NCI-H1417 treated with DMSO at 0.1 percent for 48 hours (cell line): Measurements from ENCODE around the gene SLC4A4.

Experiments used
- DNase-seq: peaks from one replicate; lab custom pipeline; 2025; lab: John Stamatoyannopoulos, UW

The SLC4A4 gene

GRCh38 chr4:71537551-71538065 is 198.8 kb downstream of the SLC4A4 start:
- no peak for DNase-seq

DNA sequence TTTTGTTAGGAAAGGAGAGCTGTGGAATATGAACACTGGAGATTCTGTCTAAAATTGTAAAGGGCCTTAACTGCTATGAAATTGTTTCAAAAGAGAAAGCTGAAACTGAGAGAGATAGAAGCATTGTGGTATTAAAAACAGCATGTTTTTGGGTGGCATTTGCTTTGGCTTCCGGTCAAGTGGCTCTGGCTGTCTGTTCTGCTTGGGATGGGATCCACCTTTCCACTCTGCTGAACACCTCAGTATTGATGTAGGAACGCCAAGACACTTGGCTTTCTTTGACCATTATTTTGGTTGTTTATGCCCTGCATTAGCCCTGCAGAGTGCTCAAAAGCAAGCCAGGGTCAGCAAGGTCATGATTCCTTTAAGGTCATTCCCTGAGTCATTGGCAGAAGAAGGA is 199.7 kb downstream of the SLC4A4 start:
- no peak for DNase-seq

DNA sequence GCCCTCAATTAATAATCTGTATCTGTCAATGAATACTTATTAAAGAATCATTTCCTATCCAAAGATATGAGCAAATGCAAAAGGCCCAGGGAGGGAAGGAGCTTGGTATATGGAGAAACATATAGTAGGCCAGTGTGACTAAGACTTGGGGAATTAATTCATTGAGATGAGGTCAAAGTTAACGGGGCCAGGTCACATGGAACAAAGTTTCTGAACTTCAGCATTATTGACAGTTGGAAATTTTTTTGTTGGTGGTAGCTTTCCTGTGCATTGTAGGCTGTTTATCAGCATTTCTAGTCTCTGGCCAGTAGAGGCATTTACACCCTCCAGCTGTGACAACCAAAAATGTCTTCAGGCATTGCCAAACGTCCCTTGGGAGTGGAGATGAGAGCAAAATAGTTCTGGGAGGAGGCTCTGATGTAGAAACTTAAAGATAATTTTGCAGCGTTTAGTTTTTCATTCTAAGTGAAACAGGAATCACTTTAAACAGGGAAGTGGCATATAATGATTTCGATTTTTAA is 202.0 kb downstream of the SLC4A4 start:
- no peak for DNase-seq

DNA sequence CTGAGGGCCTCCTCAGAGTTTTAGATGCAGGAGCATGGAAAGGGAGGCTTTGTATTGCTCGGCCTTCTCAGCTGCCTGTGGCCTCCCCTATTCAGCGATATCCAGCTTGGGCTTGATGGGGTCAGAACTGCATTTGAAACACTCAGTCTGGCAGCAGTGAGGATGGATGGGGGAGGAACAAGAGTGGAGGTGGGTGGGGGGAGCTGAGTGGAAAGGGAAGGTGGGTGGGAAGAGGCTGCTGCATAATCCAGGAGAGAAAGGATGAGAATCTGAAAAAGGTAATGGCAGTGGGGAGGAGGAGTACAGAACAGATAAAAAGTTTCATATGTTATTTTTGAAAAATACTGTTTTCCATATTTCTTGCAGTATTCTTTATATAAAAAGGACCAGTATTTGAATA is 202.7 kb downstream of the SLC4A4 start:
- DNase-seq = no peak

GRCh38 chr4:71545168-71545567 is 206.3 kb downstream of the SLC4A4 start:
- DNase-seq = no peak

DNA sequence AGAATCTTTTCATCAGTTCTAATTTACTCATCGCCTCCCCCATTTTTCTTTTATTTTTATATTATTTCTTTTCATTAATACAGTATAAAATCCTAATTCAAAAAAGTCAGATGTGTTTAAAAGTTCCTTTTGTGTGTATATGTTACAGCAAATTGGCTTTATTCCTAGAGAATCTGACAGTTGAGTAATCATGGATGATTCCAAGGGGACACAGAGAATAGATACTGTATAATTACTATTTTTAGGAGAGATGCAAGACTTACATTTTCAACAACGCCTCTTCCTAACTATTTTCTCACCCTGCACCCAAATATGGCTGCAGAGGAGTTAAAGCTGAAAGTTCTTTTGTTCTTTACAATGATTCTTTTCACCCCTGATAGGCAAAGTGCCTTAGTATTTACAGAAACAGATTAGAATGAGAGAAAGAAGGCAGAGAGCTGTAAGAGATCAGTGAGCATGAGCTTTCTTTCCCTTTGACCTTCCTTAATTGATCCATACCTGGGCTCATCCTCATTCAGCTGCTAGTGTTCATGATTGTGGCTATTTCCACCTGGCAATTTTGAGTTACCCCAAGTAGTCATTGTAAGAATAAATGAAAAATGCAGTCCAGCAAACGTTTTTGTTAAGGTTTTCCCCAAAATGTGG is 210.8 kb downstream of the SLC4A4 start:
- no peak for DNase-seq

- DNase-seq = no peak
Measured at GRCh38 chr4:71550220-71551165, 211.7 kb downstream of the SLC4A4 start.

- no peak for DNase-seq
Measured at GRCh38 chr4:71553605-71554004, 214.8 kb downstream of the SLC4A4 start.

- no peak for DNase-seq
Measured at GRCh38 chr4:71554025-71554424, 215.2 kb downstream of the SLC4A4 start.

GRCh38 chr4:71558248-71558647 is 219.4 kb downstream of the SLC4A4 start:
- no peak for DNase-seq

- DNase-seq = no peak
Measured at GRCh38 chr4:71559957-71560571, 221.2 kb downstream of the SLC4A4 start.

DNA sequence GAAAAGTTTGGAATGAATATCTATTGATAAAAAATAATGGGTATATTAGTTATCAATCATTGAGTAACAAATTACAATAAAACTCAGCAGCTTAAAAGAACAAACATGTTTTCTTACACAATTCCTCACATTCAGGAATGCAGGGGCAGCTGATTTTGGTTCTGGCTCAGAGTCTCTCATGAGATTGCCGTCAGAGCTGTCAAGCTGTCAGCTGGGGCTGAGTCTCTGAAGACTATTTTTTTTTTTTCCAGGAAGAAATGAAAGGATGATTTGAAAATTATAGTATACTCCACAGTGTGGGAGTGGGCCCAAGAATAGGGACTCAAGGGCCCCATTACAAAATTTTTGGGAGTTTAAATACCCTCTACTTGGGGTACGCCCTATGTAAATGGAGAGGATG is 226.0 kb downstream of the SLC4A4 start:
- no peak for DNase-seq

DNA sequence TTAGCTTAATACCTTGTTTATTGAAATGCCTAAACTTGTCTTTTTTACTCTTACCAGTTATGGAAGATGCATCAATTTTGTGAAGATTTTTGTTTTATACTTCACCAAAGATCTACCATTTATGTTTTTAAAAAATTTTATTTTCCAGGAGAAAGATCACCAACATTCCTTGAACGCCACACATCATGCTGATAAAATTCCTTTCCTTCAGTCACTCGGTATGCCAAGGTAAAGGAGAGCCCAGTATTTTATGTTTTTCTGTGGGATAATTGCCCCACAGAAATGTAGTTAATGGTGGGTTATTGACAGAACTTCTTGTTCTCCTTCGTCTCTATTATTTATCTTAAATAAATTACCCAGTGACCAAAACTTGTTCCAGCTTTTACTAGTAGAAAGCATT is 228.0 kb downstream of the SLC4A4 start:
- no peak for DNase-seq

DNA sequence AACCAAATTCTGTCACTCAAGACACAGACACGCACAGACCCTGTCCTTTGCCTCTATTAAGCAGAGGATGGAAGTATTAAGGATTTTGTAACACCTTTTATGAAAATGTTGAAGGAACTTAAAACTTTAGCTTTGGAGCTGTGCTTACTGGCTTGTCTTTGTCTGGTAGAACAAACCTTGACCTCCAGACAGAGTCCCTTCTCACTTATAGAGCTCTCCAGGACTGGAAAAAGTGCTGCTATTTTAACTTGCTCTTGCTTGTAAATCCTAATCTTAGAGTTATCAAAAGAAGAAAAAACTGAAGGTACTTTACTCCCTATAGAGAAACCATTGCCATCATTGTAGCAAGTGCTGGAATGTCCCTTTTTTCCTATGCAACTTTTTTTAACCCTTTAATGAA is 229.3 kb downstream of the SLC4A4 start:
- no peak for DNase-seq

- no peak for DNase-seq
Measured at GRCh38 chr4:71570492-71570891, 231.7 kb downstream of the SLC4A4 start.

GRCh38 chr4:71571346-71571745 is 232.5 kb downstream of the SLC4A4 start:
- DNase-seq = no peak

DNA sequence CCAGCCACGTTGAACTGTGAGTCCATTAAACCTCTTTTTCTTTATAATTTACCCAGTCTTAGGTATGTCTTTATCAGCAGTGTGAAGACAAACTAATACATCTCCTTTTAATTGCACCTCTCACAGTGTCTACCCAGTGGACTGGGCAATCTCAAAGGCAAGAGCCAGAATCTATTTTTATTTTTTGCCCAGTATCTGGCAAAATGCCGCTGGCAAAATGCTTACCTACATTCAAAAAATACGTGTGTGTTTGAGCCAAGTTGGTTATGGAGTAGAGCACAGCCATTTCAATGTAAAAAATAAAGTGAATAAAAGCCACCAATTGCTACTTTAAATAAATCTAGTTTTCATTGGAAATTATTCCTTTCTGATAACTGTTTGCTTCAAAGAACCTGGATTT is 245.2 kb downstream of the SLC4A4 start:
- no peak for DNase-seq

- DNase-seq = no peak
Measured at GRCh38 chr4:71584585-71584984, 245.8 kb downstream of the SLC4A4 start.

DNA sequence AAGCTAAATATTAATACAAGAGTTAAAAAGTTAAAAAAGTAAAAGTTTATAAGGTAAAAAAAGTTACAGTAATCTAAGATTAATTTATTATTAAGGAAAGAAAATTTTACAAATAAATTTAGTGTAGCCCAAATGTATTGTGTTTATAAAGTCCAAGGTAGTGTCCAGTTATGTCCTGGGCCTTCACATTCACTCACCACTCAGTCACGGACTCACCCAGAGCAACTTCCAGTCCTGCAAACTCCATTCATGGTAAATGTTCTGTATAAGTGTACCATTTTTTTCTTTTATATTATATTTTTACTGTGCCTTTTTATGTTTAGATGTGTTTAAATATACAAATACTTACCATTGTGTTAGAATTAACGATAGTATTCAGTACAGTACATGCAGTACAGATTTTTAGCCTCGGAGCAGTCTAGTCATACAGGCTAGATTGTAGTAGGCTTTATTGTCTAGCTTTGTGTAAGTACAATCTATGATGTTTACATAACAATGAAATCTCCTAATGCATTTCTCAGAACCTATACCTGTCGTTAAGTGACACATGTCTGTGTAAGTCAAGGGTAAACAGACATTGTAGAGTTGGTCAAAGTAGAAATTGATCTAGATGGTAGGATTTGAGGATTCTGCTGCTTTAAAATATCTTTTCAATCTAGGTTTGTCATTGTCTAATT is 247.4 kb downstream of the SLC4A4 start:
- no peak for DNase-seq

DNA sequence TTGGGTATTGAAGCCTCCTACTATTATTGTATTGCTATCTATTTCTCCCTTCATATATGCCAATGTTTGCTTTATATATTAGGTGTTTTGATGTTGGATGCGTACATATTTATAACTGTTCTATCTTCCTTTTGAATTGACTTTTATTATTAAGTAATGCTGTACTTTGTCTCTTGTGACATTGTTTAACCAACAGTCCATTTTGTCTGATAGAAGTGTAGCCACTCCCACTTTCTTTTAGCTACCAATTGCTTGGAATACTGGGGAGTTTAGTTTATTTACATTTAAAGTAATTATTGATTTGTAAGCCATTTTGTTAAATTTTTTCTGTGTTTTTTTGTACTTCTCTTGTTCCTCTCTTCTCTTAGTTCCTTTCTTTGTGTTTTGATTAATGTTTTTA is 249.2 kb downstream of the SLC4A4 start:
- no peak for DNase-seq

DNA sequence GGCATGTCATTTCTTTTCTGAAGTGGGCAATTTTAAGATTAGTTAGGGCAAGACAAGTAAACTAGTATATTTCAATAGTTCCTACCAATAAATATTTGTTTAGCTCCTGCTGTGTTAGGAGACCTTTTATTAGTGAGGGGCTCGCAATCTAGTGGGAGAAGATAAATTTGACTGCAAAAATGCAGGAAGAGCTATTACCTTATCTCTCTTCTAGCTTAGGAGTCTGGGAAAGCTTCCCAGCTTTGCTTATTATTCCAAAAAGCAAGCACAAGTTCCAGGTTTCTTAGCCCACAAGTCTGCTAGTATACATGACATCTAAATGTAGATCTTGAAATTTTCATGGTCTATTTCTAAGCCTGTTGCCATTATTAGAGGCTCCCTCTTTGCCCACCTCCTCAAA is 254.0 kb downstream of the SLC4A4 start:
- DNase-seq = no peak

DNA sequence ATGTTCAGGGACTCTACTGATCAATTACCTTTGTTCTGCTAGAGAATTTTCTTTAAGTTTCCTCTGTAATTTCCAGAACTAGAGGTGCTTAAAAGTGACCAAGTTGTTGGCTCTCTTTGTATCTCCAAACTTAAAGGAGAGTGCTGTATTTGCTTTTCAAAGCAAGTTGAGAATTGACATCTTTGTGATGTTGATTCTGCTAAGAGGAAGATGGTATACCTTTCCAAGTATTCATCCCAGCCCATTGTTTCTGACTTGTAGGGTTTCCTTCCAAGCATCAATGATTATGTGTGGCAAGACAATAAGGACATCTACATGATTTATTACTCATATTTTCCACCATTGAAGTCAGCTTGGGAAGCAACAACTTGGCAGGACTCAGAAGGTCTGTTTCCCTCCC is 254.5 kb downstream of the SLC4A4 start:
- no peak for DNase-seq
